Psoas muscle (tissue), 8 donors: Measurements from ENCODE around the gene CLDN18. TPM values are rescaled to one million over a fixed set of nuclear protein-coding genes. Genes with fewer than 3 reads are reported as not detected.

Experiments
- ATAC-seq, 4 donors: fragments of 200-7000 bp; cut with Tn5 transposase; one replicate each; pipeline ENCODE4 v1.9.1; 2020; ENCODE audit warnings: moderate library complexity in 3 of 4, mild to moderate bottlenecking in 2 of 4
- DNase-seq, 2 donors: peaks; one replicate each; pipeline ENCODE4 v3.0.0-alpha.2; 2020
- H3K27ac ChIP-seq: fragments of 200-600 bp; one replicate; pipeline ENCODE4 v1.8.0; 2022
- H3K27me3 ChIP-seq, 3 donors: fragments of 200-600 bp in 1 of 3; one replicate each; pipeline versions ENCODE4 v1.6.1 to v1.8.0; 2013 to 2022; ENCODE audit warnings: low read length in 2 of 3, mild to moderate bottlenecking in 2 of 3, moderate library complexity in 1 of 3; ENCODE audit not compliant: insufficient read depth in 3 of 3
- H3K36me3 ChIP-seq, 2 donors: fragments of 200-600 bp in 1 of 2; one replicate each; pipeline versions ENCODE4 v1.6.1 to v1.8.0; 2013 to 2022; ENCODE audit warnings: low read depth in 1 of 2, mild to moderate bottlenecking in 1 of 2, moderate library complexity in 1 of 2; ENCODE audit not compliant: insufficient read depth in 1 of 2
- H3K4me1 ChIP-seq: fragments of 200-600 bp; one replicate; pipeline ENCODE4 v1.8.0; 2022
- H3K4me3 ChIP-seq: fragments of 200-600 bp; one replicate; pipeline ENCODE4 v1.8.0; 2022; ENCODE audit warnings: mild to moderate bottlenecking
- H3K9me3 ChIP-seq: fragments of 200-600 bp; one replicate; pipeline ENCODE4 v1.8.0; 2022
- WGBS, 3 donors: extraction: QIAGEN DNeasy Blood & Tissue Kit; methylation state at CpG; one replicate each; pipeline versions ENCODE4 v1.1.6 to v1.1.7; 2013; 5-methylcytosine and 5-hydroxymethylcytosine counted together
- intact Hi-C, 2 donors: fragments of 100-400 bp; cut with DNase I; formaldehyde crosslinking; loops; one replicate each; pipeline versions ENCODE4 v1.11.0 to v1.14.2; 2022
- polyA plus RNA-seq, 3 donors: library from polyadenylated mRNA; stranded (reverse); fragments of 200-250 nt; gene quantifications; one replicate each; pipeline ENCODE4 v1.2.3, GENCODE V29; 2013
- total RNA-seq, 4 donors: library from RNA; stranded (reverse); fragmentation: NEBNext Ultra II Directional in 2 of 4; extraction: Animal tissue kit (Norgen Biotek cat#: 25700) in 2 of 4; gene quantifications; one replicate each; pipeline versions ENCODE4 v1.2.1 to v1.2.4, GENCODE V29; 2021 to 2023
- TF ChIP-seq, protein P1 (sequence below): fragments of 200-600 bp; IDR thresholded peaks from one replicate; pipeline ENCODE4 v1.8.0; 2022; ENCODE audit warnings: antibody characterized with exemption
- donor health status: healthy with polysubstance abuse.
- donor health status: DM: no; HTN: no; CAD: no; lungs with moderate emphysema.
- donor health status: Bipolar disorder and iron deficiency.
- donor health status: healthy.
- donor health status: DM: yes; HTN: yes; CAD: no.
- donor health status: DM: no; HTN: no; CAD: no.
- donor health status: DM: no; HTN: no; CAD: no.
- donor health status: DM: yes; HTN: yes; CAD: no.

The CLDN18 gene
- total and polyA plus RNA-seq, 7 donors = 0.03 TPM; not detected in 6

DNA sequence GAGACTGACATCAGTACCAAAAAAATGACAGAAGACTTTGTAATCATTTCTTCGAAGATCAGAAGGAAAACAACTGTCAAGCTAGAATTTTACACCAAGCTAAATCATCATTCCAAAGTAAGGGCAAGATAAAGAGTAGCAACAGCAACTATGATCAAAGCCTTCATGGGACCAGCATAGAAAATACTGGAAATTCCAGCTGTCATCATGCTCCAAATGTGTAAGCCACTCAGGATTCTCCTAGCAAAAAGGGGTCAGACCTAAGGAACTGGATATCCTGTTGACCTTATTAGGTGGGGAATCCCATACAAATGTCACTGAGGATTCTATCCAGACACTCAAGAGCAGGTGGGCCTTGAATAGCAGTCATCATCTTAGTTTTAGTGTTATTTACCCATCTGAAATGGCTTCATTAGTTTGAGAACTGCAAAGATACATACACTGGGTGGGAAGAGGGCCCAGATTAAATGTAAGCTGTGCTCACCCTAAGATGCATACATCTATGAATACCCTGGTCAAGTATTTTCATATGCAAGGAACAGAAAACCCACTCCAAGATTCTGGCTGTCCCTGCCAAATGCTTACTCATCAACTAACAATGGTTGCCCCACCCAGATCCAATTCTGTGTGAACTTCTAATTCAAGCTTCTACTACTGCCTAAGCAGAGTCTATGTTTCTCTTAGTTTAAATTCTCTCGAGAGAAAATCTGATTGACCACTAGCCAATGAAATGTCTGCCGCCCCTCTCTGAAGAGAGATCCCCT, 33.5 kb downstream of the CLDN18 start:
- WGBS, 3 donors = 70 to 83% (median 74%) methylated on average over 3 of the region's 3 CpGs

GRCh38 chr3:138046085-138046484, 36.1 kb downstream of the CLDN18 start:
- H3K4me1 ChIP-seq = no peaks in the 10 kb centered on the region
- no peaks in the 10 kb centered on the region for H3K27me3 ChIP-seq
- WGBS, 3 donors = 88 to 92% (median 90%) methylated on average over 3 of the region's 3 CpGs
- no peaks in the 10 kb centered on the region for H3K36me3 ChIP-seq
- TF ChIP-seq, protein P1, sequence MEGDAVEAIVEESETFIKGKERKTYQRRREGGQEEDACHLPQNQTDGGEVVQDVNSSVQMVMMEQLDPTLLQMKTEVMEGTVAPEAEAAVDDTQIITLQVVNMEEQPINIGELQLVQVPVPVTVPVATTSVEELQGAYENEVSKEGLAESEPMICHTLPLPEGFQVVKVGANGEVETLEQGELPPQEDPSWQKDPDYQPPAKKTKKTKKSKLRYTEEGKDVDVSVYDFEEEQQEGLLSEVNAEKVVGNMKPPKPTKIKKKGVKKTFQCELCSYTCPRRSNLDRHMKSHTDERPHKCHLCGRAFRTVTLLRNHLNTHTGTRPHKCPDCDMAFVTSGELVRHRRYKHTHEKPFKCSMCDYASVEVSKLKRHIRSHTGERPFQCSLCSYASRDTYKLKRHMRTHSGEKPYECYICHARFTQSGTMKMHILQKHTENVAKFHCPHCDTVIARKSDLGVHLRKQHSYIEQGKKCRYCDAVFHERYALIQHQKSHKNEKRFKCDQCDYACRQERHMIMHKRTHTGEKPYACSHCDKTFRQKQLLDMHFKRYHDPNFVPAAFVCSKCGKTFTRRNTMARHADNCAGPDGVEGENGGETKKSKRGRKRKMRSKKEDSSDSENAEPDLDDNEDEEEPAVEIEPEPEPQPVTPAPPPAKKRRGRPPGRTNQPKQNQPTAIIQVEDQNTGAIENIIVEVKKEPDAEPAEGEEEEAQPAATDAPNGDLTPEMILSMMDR = no peak
- no peak for DNase-seq
- H3K4me3 ChIP-seq = no peak overlapping the region
- H3K9me3 ChIP-seq = no peaks in the 10 kb centered on the region
- intact Hi-C loops = no loop called here
- no peak for ATAC-seq
- H3K27ac ChIP-seq = no peak overlapping the region

More for the DNA sequence above, 33.5 kb downstream of the CLDN18 start:
- no peaks in the 10 kb centered on the region for H3K9me3 ChIP-seq
- intact Hi-C loops = no loop called here
- ATAC-seq (no peak), DNase-seq (no peak)
- no peaks in the 10 kb centered on the region for H3K36me3 ChIP-seq
- TF ChIP-seq, protein P1 = no peak
- H3K27ac ChIP-seq = no peak overlapping the region
- H3K4me3 ChIP-seq = no peak overlapping the region
- H3K4me1 ChIP-seq = no peaks in the 10 kb centered on the region
- no peaks in the 10 kb centered on the region for H3K27me3 ChIP-seq

GRCh38 chr3:138046955-138047354, 37.0 kb downstream of the CLDN18 start:
- DNase-seq (no peak), ATAC-seq (no peak)
- 53 to 85% (median 59%) methylated on average over 3 of the region's 3 CpGs for WGBS, 3 donors
- H3K9me3 ChIP-seq = no peaks in the 10 kb centered on the region
- no peak overlapping the region for H3K27ac ChIP-seq
- no peaks in the 10 kb centered on the region for H3K4me1 ChIP-seq
- H3K27me3 ChIP-seq = no peaks in the 10 kb centered on the region
- H3K36me3 ChIP-seq = no peaks in the 10 kb centered on the region
- intact Hi-C loops = no loop called here
- no peak overlapping the region for H3K4me3 ChIP-seq
- TF ChIP-seq, protein P1 = no peak

GRCh38 chr3:138047596-138048158, 37.7 kb downstream of the CLDN18 start:
- Histone ChIP-seq H3K4me3 (no peak overlapping the region), H3K27me3 (no peaks in the 10 kb centered on the region), H3K9me3 (no peaks in the 10 kb centered on the region), H3K27ac (no peak overlapping the region), H3K36me3 (no peaks in the 10 kb centered on the region), H3K4me1 (no peaks in the 10 kb centered on the region)
- no peak for ATAC-seq
- intact Hi-C loops = no loop called here
- no peak for DNase-seq
- TF ChIP-seq, protein P1 = no peak
- 55 to 71% (median 58%) methylated on average over 5 of the region's 5 CpGs for WGBS, 3 donors
